ENCODE measurements around the gene RAB9B. TPM values are rescaled to one million over a fixed set of nuclear protein-coding genes. Genes with fewer than 3 reads are reported as not detected.

Gene RAB9B
- total RNA-seq, 1 donor = 1.1 TPM

GRCh38 chrX:103780336-103781061, 51.6 kb downstream of the RAB9B start:
- Histone ChIP-seq H3K9me3 (ENCODE audit: low read depth, low read length) (no peaks in the 10 kb centered on the region), H4K20me1 (ENCODE audit: insufficient read depth, low read length) (peaks cover 2% of the 10 kb centered on the region)

GRCh38 chrX:103779141-103779789, 52.8 kb downstream of the RAB9B start:
- peaks cover 57% of the 10 kb centered on the region for H3K27me3 ChIP-seq (ENCODE audit: insufficient read depth, low read length)
- no peaks in the 10 kb centered on the region for H3K36me3 ChIP-seq (ENCODE audit: insufficient read depth, low read length)
- peaks cover 2% of the 10 kb centered on the region for H4K20me1 ChIP-seq (ENCODE audit: insufficient read depth, low read length)
- H3K4me2 ChIP-seq (ENCODE audit: insufficient read depth, low read length) = no peak overlapping the region
- no peaks in the 10 kb centered on the region for H3K4me1 ChIP-seq (ENCODE audit: insufficient read depth, low read length)
- no peaks in the 10 kb centered on the region for H3K9me3 ChIP-seq (ENCODE audit: low read depth, low read length)
- no peak overlapping the region for H3K27ac ChIP-seq (ENCODE audit: low read depth, low read length)
- TF ChIP-seq CTCF (IDR thresholded peaks at IDR 0.05; ENCODE audit: extremely low read depth, low read depth, low read length) = no peak
- DNase-seq (ENCODE audit: insufficient read length, low spot score, missing footprints) = no peak
- no peaks in the 10 kb centered on the region for H3K79me2 ChIP-seq (ENCODE audit: insufficient read depth, low read length)
- no peak overlapping the region for H3K4me3 ChIP-seq (ENCODE audit: insufficient read depth, low read length)
- no peak overlapping the region for H2AFZ ChIP-seq (ENCODE audit: low read length)

More at GRCh38 chrX:103780336-103781061, 51.6 kb downstream of the RAB9B start:
- TF ChIP-seq CTCF (IDR thresholded peaks at IDR 0.05; ENCODE audit: extremely low read depth, low read depth, low read length) = no peak
- Histone ChIP-seq H3K36me3 (ENCODE audit: insufficient read depth, low read length) (no peaks in the 10 kb centered on the region), H3K27ac (ENCODE audit: low read depth, low read length) (no peak overlapping the region), H3K27me3 (ENCODE audit: insufficient read depth, low read length) (peaks cover 57% of the 10 kb centered on the region), H3K4me1 (ENCODE audit: insufficient read depth, low read length) (no peaks in the 10 kb centered on the region), H2AFZ (ENCODE audit: low read length) (no peak overlapping the region), H3K4me3 (ENCODE audit: insufficient read depth, low read length) (no peak overlapping the region), H3K4me2 (ENCODE audit: insufficient read depth, low read length) (no peak overlapping the region), H3K79me2 (ENCODE audit: insufficient read depth, low read length) (no peaks in the 10 kb centered on the region)
- DNase-seq (ENCODE audit: insufficient read length, low spot score, missing footprints) = no peak

- Histone ChIP-seq H2AFZ (ENCODE audit: low read length) (no peak within 1 kb of the TSS), H3K4me1 (ENCODE audit: insufficient read depth, low read length) (no peaks in the 10 kb centered on the region), H3K9me3 (ENCODE audit: low read depth, low read length) (no peaks in the 10 kb centered on the region), H3K79me2 (ENCODE audit: insufficient read depth, low read length) (no peaks in the 10 kb centered on the region), H3K36me3 (ENCODE audit: insufficient read depth, low read length) (no peaks in the 10 kb centered on the region), H3K4me3 (ENCODE audit: insufficient read depth, low read length) (no peak within 1 kb of the TSS), H3K4me2 (ENCODE audit: insufficient read depth, low read length) (no peak within 1 kb of the TSS), H4K20me1 (ENCODE audit: insufficient read depth, low read length) (peaks cover 2% of the 10 kb centered on the region), H3K27ac (ENCODE audit: low read depth, low read length) (no peak within 1 kb of the TSS), H3K27me3 (ENCODE audit: insufficient read depth, low read length) (peaks cover 50% of the 10 kb centered on the region)
- TF ChIP-seq CTCF (IDR thresholded peaks at IDR 0.05; ENCODE audit: extremely low read depth, low read depth, low read length) = no peak
- DNase-seq (ENCODE audit: insufficient read length, low spot score, missing footprints) = no peak
These were observed 55.5 kb downstream of the RAB9B start, which contains the start of gene PLP1 for GRCh38 chrX:103776546-103776945. Gene PLP1 (plus strand): TSS chrX:103776840. CDS start chrX:103776996, 156 bp downstream.

GRCh38 chrX:103774070-103774642, 57.9 kb downstream of the RAB9B start:
- no peaks in the 10 kb centered on the region for H3K36me3 ChIP-seq (ENCODE audit: insufficient read depth, low read length)
- no peak overlapping the region for H3K4me2 ChIP-seq (ENCODE audit: insufficient read depth, low read length)
- H3K4me1 ChIP-seq (ENCODE audit: insufficient read depth, low read length) = no peaks in the 10 kb centered on the region
- no peaks in the 10 kb centered on the region for H3K79me2 ChIP-seq (ENCODE audit: insufficient read depth, low read length)
- no peak overlapping the region for H3K27ac ChIP-seq (ENCODE audit: low read depth, low read length)
- H4K20me1 ChIP-seq (ENCODE audit: insufficient read depth, low read length) = peaks cover 2% of the 10 kb centered on the region
- H3K9me3 ChIP-seq (ENCODE audit: low read depth, low read length) = no peaks in the 10 kb centered on the region
- peaks cover 44% of the 10 kb centered on the region for H3K27me3 ChIP-seq (ENCODE audit: insufficient read depth, low read length)
- H3K4me3 ChIP-seq (ENCODE audit: insufficient read depth, low read length) = no peak overlapping the region
- no peak overlapping the region for H2AFZ ChIP-seq (ENCODE audit: low read length)
- peak; percentile 67 for TF ChIP-seq CTCF (IDR thresholded peaks at IDR 0.05; ENCODE audit: extremely low read depth, low read depth, low read length)
- DNase-seq (ENCODE audit: insufficient read length, low spot score, missing footprints) = no peak
